K562 (cell line): Measurements from ENCODE around the gene MAGI1. TPM values are rescaled to one million over a fixed set of nuclear protein-coding genes. Genes with fewer than 3 reads are reported as not detected.

Experiments used
- C11orf30 ChIP-seq: fragments of 450-650 bp; IDR thresholded peaks from 2 replicates; pipeline ENCODE4 v1.6.1; 2016; ENCODE audit warnings: low read depth, mild to moderate bottlenecking
- CBFA2T3 ChIP-seq: fragments of 450-650 bp; IDR thresholded peaks from 2 replicates; pipeline ENCODE4 v1.6.1; 2017
- CCNT2 ChIP-seq: IDR thresholded peaks from 2 replicates; pipeline ENCODE4 v1.6.1; 2011; ENCODE audit warnings: borderline replicate concordance, low read depth, mild to moderate bottlenecking, moderate library complexity, mixed read lengths, low read length; ENCODE audit not compliant: insufficient read length; ENCODE audit errors: extremely low read depth
- CTBP1 ChIP-seq: fragments of 450-650 bp; IDR thresholded peaks from 2 replicates; pipeline ENCODE4 v1.6.1; 2016; ENCODE audit warnings: borderline replicate concordance
- CXXC5 ChIP-seq: fragments of 250-450 bp; sonication (Bioruptor Pico); IDR thresholded peaks from 2 replicates; pipeline ENCODE4 v1.8.0; 2022; ENCODE audit warnings: inconsistent platforms, mild to moderate bottlenecking, moderate library complexity
- EHMT2 ChIP-seq: fragments of 450-650 bp; IDR thresholded peaks from 2 replicates; pipeline ENCODE4 v1.6.1; 2018; ENCODE audit warnings: antibody characterized with exemption
- MED1 ChIP-seq: sonication (generic); formaldehyde crosslinking; IDR thresholded peaks from 2 replicates; pipeline ENCODE4 v1.8.1; 2023; ENCODE audit warnings: missing genetic modification reagents, borderline replicate concordance
- NCOA2 ChIP-seq, 2 experiments: fragments of 450-650 bp; IDR thresholded peaks; 2 replicates each; pipeline ENCODE4 v1.6.1; 2018; ENCODE audit warnings: mild to moderate bottlenecking in 2 of 2, moderate library complexity in 1 of 2; ENCODE audit not compliant: partially characterized antibody in 2 of 2
- RERE ChIP-seq: sonication (generic); formaldehyde crosslinking; IDR thresholded peaks from 2 replicates; pipeline ENCODE4 v1.8.0; 2023; ENCODE audit warnings: missing genetic modification reagents, mild to moderate bottlenecking, borderline replicate concordance
- SLC30A9 ChIP-seq: fragments of 250-450 bp; sonication (Bioruptor Pico); IDR thresholded peaks from 2 replicates; pipeline ENCODE4 v1.8.0; 2022; ENCODE audit warnings: mild to moderate bottlenecking, moderate library complexity
- SMAD4 ChIP-seq: fragments of 250-450 bp; sonication (Bioruptor Pico); conservative IDR thresholded peaks from 2 replicates; pipeline ENCODE4 v1.8.0; 2021; ENCODE audit warnings: inconsistent platforms, mild to moderate bottlenecking, moderate library complexity
- SMARCC2 ChIP-seq: fragments of 450-650 bp; IDR thresholded peaks from 2 replicates; pipeline ENCODE4 v1.6.1; 2017; ENCODE audit warnings: antibody characterized with exemption, moderate library complexity, mild to moderate bottlenecking, low read depth
- SOX6 ChIP-seq: fragments of 450-650 bp; IDR thresholded peaks from 2 replicates; pipeline ENCODE4 v1.6.1; 2014; ENCODE audit warnings: mild to moderate bottlenecking
- SPI1 ChIP-seq: IDR thresholded peaks from 2 replicates; pipeline ENCODE4 v1.6.1; 2011; ENCODE audit warnings: low read depth, low read length, control low read depth, borderline replicate concordance
- TAF9B ChIP-seq: fragments of 450-650 bp; IDR thresholded peaks from 2 replicates; pipeline ENCODE4 v1.6.1; 2018; ENCODE audit warnings: mild to moderate bottlenecking; ENCODE audit not compliant: partially characterized antibody
- TBL1XR1 ChIP-seq, 2 experiments: IDR thresholded peaks; 2 replicates each; pipeline ENCODE4 v1.6.1; 2012; ENCODE audit warnings: improper control_type of control experiment in 2 of 2, low read length in 2 of 2, mild to moderate bottlenecking in 1 of 2
- THRAP3 ChIP-seq: fragments of 450-650 bp; IDR thresholded peaks from 2 replicates; pipeline ENCODE4 v1.6.1; 2016; ENCODE audit warnings: mild to moderate bottlenecking, inconsistent platforms, borderline replicate concordance
- ZNF24 ChIP-seq: fragments of 450-650 bp; IDR thresholded peaks from 2 replicates; pipeline ENCODE4 v1.6.1; 2016
- ZNF668 ChIP-seq: fragments of 250-450 bp; sonication (Bioruptor Pico); IDR thresholded peaks from 2 replicates; pipeline ENCODE4 v1.8.0; 2022; ENCODE audit warnings: mild to moderate bottlenecking, inconsistent platforms
- polyA plus RNA-seq, 8 experiments: library from polyadenylated mRNA; depleted of rRNA in 4 of 8; stranded (reverse) in 5 of 8; unstranded in 3 of 8; fragments of >200 nt; fragmentation: Nextera tagmentation in 2 of 8; fragmentation: Illumina TruSeq in 1 of 8; extraction: Ambion mirVana in 2 of 8; extraction: Trizol in 1 of 8; gene quantifications; 2 replicates each; pipeline versions ENCODE4 v1.2.1 to v1.2.3, GENCODE V29; 2011 to 2014; ENCODE audit warnings: inconsistent platforms in 1 of 8, missing spikeins in 1 of 8
- total RNA-seq, 7 experiments: library from RNA; depleted of rRNA in 6 of 7; stranded (reverse); fragments of >200 nt in 6 of 7; fragmentation: Illumina TruSeq in 2 of 7; extraction: Trizol in 2 of 7; gene quantifications; 2 replicates each; pipeline versions ENCODE4 v1.2.1 to v1.2.3, GENCODE V29; 2011 to 2021; ENCODE audit warnings: low replicate concordance in 1 of 7
- TF ChIP-seq, protein P1 (sequence below), 2 experiments: fragments of 150-350 bp in 1 of 2; IDR thresholded peaks; 2 replicates each; pipeline ENCODE4 v1.6.1; 2012 to 2016; ENCODE audit warnings: low read depth in 2 of 2, low read length in 2 of 2, mild to moderate bottlenecking in 1 of 2, moderate library complexity in 1 of 2

The MAGI1 gene
- total and polyA plus RNA-seq, 9 of the 15 experiments (the other 6 are each of a cell fraction or from before 2014, with no cell fraction given), result 7.8 to 59.4 (median 43.2) TPM

- TF ChIP-seq RERE (CRISPR knock-in tag) (no peak), SMAD4 (peak; percentile 87), ZNF24 (no peak), SPI1 (no peak), CTBP1 (peak; percentile 69), SLC30A9 (CRISPR knock-in tag) (no peak), C11orf30 (peak; percentile 47), ZNF668 (no peak), EHMT2 (peak; percentile 53; the same call in 1 of the 2 replicates), THRAP3 (no peak), MED1 (no peak), CCNT2 (peak; percentile 70), SOX6 (peak; percentile 99), NCOA2 (IDR thresholded peaks at IDR 0.05; ENCODE audit: partially characterized antibody in 2 of 2) (peak in 1 of 2 experiments; percentile 50), TAF9B (no peak), CBFA2T3 (peak; percentile 98), CXXC5 (CRISPR knock-in tag) (peak; percentile 59), TBL1XR1 (IDR thresholded peaks at IDR 0.05; ENCODE audit: low read length in 2 of 2) (peak; percentile 19 to 84; a peak in 2 of 4 replicates), SMARCC2 (peak; percentile 90)
- TF ChIP-seq, protein P1, sequence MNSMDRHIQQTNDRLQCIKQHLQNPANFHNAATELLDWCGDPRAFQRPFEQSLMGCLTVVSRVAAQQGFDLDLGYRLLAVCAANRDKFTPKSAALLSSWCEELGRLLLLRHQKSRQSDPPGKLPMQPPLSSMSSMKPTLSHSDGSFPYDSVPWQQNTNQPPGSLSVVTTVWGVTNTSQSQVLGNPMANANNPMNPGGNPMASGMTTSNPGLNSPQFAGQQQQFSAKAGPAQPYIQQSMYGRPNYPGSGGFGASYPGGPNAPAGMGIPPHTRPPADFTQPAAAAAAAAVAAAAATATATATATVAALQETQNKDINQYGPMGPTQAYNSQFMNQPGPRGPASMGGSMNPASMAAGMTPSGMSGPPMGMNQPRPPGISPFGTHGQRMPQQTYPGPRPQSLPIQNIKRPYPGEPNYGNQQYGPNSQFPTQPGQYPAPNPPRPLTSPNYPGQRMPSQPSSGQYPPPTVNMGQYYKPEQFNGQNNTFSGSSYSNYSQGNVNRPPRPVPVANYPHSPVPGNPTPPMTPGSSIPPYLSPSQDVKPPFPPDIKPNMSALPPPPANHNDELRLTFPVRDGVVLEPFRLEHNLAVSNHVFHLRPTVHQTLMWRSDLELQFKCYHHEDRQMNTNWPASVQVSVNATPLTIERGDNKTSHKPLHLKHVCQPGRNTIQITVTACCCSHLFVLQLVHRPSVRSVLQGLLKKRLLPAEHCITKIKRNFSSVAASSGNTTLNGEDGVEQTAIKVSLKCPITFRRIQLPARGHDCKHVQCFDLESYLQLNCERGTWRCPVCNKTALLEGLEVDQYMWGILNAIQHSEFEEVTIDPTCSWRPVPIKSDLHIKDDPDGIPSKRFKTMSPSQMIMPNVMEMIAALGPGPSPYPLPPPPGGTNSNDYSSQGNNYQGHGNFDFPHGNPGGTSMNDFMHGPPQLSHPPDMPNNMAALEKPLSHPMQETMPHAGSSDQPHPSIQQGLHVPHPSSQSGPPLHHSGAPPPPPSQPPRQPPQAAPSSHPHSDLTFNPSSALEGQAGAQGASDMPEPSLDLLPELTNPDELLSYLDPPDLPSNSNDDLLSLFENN (IDR thresholded peaks at IDR 0.05; ENCODE audit: low read depth in 2 of 2, low read length in 2 of 2), result 0 out of 4 replicates have a peak, but pooled peaks of 1 of the 2 experiments have one; percentile 13
Measured at GRCh38 chr3:65500398-65501306, 538.1 kb downstream of the MAGI1 start (continued).
